Superior temporal gyrus (tissue), 1 donor: ENCODE measurements around the gene AKAP17A.
A peak's percentile ranks its signal among the peaks of the same experiment; 100 is the strongest.
"Not testable (repeated sequence)": the region's sequence is repeated elsewhere in the genome, so short reads cannot be mapped to it uniquely, and the experiment has no call there.

Experiments
- DNase-seq: peaks from one replicate; pipeline ENCODE4 v3.0.0-alpha.2; 2016; ENCODE audit errors: extremely low spot score

Gene AKAP17A, protein sequence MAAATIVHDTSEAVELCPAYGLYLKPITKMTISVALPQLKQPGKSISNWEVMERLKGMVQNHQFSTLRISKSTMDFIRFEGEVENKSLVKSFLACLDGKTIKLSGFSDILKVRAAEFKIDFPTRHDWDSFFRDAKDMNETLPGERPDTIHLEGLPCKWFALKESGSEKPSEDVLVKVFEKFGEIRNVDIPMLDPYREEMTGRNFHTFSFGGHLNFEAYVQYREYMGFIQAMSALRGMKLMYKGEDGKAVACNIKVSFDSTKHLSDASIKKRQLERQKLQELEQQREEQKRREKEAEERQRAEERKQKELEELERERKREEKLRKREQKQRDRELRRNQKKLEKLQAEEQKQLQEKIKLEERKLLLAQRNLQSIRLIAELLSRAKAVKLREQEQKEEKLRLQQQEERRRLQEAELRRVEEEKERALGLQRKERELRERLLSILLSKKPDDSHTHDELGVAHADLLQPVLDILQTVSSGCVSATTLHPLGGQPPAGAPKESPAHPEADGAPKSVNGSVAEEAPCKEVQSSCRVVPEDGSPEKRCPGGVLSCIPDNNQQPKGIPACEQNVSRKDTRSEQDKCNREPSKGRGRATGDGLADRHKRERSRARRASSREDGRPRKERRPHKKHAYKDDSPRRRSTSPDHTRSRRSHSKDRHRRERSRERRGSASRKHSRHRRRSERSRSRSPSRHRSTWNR

DNA sequence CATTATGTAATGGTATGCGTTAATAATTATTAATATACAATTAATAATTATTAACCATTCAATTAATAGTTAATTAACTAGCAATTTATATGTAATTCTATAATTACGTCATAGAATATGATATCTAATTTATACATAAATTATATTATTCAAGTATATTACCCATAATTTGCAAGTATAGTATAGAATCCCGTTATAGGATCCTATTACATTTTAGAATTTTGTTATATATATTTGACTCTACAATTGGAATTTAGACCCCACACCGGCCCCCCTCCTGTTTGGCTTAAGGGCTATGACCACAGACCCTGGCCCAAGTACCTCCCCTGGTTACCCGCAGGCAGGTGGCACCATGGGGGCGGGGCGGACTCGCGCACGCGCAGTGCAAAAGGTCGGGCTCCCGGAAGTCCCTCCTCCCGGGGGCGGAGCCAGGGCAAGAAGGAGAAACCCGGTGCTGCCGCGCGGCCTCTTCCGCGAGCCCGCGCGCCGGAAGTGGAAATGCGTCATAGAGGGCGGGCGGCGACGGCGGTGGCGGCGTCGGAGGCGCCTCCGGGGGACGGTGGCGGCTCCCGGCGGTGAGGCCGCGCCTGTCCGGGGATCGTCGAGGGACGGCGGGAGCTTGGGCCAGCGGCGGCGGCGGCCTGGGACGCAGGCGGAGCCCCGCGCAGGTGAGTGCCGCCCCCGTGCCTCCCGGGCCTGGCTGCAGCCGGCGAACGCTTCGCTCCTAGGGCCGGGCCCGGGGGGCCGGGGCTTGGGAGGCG is at the start of gene AKAP17A:
AKAP17A (plus strand) TSS at position 503 of the 761 bp plus-strand sequence. CDS start 1,859 bp downstream, outside the sequence.
- peak; percentile 96 for DNase-seq

DNA sequence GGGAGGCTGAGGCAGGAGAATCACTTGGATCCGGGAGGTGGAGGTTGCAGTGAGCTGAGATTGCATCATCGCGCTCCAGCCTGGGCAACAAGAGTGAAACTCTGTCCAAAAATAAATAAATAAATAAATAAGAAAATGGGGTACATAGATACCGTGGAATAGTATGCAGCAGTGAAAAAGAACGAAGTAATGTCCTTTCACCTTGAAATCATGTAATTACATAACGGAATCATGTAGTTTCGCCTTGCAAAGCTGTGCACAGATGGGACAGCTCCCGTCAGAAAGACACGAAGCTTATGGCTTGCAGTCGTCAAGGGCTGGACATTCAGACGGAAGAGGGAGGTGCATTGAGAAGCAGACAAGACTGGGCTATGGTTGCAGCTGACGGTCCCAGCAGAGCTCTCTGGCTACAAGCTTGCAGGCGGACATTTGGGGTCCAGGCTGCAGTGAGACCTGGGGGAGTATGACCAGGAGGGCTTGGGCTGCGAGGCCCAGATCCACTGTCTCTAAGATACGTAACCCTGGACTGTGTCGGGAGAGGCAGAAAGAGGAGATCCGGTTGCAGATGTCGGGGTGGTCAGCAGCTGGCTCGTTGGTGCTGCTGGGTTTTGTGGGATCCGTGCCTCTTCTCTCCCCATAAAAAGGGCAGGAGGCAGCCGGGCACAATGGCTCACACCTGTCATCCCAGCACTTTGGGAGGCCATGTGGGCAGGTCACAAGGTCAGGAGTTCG is 48.2 kb upstream of the AKAP17A start:
- DNase-seq: no peak

DNA sequence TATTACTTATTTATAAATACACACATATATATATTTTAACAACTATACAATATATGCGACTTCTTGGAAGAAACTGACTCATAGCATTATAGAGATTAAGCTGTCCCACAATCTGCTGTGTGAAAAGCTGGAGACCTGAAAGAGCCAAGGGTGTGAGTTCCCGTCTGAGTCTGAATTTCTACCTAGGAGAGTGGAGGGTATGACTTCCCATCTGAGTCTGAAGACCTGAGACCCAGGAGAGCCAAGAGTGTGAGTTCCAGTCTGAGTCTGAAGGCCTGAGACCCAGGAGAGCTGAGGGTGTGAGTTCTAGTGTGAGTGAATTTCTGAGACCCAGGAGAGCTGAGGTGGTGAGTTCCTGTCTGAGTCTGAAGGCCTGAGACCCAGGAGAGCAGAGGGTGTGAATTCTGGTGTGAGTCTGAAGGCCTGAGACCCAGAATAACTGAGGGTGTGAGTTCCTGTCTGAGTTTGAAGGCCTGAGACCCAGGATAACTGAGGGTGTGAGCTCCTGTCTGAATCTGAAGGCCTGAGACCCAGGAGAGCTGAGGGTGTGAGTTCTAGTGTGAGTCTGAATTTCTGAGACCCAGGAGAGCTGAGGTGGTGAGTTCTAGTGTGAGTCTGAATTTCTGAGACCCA is 45.5 kb upstream of the AKAP17A start:
- DNase-seq: no peak

DNA sequence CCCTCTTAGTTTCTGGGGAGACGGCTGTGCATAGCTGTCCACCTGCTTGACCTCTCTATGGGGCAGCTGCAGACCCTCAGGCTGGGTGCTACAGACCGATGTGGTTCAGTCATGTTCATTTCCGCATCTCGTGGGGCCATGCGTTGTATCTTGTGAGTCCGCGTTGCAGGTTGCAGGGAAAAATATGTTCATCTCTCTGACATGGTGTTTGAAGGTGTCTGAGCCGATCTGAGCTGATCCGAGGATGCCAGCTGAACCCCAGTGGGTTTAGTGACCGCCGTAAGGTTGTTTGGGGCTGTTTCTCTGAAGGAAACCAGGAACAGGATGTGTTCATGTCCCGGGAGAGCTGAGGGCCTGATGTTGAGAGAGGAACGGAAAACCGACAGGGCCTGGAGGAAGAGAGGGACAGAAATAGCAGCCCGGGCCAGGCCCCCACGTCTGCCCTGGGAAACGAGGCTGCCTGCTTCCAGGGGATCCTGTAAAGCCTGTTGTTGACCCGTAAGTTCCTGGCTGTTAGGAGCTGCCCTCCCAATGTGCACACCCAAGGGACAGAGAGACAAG is 44.6 kb upstream of the AKAP17A start:
- DNase-seq: no peak

DNA sequence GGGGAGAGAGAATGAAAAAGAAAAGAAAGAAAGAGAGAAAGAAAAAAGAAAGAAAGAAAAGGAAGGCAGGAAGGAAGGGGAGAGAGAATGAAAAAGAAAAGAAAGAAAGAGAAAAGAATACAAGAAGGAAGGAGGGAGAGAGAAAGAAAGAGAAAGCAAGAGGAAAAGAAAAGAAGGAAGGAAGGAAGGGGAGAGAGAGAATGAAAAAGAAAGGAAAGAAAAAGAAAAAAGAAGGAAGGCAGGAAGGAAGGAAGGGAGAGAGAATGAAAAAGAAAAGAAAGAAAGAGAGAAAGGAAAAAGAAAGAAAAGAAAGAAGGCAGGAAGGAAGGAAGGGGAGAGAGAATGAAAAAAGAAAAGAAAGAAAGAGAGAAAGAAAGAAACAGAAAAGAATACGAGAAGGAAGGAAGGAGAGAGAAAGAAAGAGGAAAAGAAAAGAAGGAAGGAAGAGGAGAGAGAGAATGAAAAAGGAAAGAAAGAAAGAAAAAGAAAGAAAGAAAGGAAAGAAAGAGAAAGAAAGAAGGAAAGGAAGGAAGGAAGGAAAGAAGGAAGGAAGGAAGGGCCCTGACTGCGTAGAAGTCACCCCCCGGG is 39.4 kb upstream of the AKAP17A start:
- DNase-seq: no peak

DNA sequence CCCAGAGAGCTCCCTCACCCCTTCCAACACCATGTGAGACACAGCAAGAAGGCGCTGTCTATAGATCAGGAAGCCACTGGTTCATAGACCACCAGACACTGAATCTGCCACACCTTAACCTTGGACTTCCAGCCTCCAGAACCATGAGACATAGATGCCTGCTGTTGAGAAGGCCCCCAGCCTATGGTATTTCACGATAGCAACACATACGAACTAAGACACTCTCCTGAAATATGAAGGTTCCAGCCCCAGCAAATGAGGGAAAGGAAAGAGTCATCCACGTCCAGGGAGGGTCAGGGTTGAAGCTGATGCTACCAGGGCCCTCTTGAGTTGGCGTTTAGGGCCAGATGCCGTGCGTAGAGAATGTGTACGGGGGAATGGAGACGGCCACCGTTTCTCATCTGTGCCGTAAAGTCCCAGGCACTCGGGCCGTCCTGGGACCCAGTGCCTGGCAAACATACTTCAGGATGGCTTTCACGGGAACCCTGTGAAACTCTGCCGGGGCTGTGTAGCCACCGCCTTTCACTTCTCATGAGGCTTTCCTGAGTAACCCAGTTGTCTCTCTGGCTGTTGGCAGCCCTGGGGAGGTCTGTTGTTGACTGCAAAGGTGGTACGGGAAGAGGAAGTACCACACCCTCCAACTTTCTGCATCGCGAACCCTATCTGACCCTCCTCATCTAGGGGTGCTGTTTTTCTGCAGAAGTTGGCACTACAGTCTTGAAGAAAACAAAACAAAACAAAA is 36.8 kb upstream of the AKAP17A start:
- no peak for DNase-seq

DNA sequence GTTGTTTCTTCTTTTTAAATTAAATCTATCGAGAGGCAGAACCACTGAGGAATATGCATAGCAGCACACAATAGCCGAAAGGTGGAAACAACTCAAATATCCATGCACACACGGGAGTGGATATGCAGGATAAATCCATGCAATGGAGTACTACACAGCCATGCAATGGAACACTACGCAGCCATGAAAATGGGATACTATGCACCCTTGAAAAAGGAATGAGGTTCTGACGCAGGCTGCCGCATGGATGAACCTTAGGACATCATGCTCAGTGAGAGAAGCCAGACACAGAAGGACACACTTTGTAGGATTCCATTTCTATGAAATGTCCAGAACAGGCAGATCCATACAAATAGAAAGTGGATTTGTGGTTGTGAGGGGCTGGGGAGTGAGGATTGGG is 36.0 kb upstream of the AKAP17A start:
- DNase-seq: no peak

DNA sequence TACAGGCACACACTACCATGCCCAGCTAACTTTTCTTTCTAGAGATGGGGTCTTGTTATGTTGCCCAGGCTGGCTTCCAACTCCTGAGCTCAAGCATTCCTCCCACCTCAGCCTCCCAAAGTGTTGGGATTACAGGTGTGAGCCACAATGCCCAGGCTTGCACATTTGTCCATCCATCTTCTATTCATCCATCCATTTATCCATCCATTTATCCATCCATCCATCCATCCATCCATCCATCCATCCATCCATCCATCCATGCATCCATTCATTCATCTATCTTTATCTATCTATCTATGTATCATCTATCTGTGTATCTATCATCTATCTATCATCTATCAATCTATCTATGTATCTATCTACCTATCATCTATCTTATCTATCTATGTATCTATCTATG is 34.0 kb upstream of the AKAP17A start:
- not testable (repeated sequence) for DNase-seq

DNA sequence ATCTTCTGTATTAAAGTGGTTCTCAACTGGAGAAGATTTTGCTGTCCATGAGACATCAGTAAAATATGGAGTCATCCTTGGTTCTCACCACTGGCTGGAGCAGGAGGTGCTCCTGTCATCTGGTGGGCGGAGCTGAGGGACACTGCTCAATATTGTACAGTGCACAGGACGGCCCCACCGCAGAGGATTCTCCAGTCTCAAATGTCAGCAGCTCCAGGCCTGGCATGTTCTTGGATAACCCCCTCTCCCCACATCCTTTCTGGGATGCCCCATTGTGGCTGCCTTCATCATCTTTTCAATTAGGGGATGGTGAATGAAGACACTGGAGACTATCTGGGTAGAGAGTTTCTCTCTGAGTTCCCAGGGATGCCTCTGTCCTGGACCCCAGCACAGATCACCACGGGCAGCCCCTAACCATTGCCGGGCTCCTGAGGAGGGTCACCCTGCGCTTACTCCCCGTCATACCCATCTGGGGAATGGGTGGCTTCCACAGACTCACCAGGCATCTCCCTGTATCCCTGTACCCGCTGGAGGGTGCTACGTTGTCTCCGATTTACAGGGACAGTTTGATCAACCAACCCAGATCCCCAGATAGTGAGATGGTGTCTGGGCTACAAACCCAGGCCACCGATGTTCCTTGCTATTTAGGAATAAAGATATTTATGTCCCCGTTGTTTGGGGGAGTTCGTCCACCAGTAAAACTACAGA is 32.5 kb upstream of the AKAP17A start:
- DNase-seq: no peak

DNA sequence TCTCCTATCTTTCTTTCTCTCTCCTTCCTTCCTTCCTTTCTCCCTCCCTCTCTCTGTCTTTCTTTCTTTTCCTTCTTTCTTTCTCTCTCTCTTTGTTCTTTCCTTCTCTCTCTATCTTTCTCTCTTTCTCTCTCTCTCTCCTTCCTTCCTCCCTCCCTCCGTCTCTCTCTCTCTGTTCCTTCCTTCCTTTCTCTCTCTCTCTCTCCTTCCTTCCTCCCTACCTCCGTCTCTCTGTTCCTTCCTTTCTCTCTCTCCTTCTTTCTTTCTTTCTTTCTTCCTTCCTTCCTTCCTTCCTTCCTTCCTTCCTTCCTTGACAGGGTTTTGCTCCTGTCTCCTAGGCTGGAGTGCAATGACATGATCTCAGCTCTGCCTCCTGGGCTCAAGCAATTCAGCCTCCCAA is 30.2 kb upstream of the AKAP17A start:
- DNase-seq: no peak

DNA sequence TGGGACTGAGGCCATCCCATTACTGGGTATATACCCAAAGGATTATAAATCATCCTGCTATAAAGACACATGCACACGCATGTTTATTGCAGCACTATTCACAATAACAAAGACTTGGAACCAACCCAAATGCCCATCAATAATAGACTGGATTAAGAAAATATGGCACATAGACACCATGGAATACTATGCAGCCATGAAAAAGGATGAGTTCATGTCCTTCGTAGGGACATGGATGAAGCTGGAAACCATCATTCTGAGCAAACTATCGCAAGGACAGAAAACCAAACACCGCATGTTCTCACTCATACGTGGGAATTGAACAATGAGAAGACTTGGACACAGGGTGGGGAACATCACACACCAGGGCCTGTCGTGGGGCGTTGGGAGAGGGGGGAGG is 27.3 kb upstream of the AKAP17A start:
- DNase-seq: not testable (repeated sequence)

DNA sequence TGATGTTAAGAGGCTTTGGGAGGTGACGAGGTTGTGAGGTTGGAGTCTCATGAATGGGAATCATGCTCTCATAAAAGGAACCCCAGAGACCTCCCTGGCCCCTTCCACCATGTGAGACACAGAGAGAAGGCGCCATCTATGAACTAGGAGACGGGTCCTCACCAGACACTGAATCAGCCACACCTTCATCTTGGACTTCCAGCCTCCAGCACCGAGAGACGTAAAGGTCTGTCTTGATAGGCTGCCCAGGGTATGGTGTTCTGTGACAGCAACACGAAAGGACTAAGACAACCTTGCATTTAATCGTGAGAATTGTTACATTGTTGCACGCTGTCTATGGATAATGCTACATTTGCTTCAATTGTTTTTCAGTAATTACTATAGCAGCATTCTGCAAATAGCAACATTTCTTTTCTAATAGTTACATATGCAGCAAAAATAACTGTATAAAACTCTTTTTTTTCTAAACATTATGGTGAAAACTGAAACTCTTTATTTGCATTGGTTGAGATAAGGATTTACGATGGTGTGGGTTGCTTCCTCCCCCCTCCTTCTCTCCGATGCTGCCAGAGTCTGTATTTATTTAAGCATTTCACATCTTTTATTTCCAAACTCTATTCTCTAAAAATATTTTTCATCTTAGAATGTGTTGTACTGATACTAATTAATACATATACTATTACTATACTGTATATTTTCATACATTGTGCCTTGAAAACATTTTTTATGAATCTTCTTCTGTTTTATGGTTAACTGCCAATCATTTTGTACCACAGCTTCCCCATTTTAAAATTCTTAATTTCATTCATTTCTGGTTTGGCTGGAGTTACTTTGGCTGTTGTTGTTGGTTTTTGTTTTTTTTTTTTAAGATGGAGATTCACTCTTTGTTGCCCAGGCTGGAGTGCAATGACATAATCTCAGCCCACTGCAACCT is 26.4 kb upstream of the AKAP17A start:
- DNase-seq: no peak

DNA sequence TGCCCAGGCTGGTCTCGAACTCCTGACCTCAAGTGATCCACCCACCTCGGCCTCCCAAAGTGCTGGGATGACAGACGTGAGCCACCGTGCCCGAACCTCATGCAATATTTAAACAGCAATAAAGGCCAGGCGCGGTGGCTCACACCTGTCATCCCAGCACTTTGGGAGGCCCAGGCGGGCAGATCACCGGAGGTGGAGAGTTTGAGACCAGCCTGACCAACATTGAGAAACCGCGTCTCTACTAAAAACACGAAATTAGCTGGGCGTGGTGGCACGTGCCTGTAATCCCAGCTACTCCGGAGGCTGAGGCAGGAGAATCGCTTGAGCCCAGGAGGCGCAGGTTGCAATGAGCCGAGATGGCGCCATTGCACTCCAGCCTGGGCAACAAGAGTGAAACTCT is 17.2 kb upstream of the AKAP17A start:
- DNase-seq: not testable (repeated sequence)

DNA sequence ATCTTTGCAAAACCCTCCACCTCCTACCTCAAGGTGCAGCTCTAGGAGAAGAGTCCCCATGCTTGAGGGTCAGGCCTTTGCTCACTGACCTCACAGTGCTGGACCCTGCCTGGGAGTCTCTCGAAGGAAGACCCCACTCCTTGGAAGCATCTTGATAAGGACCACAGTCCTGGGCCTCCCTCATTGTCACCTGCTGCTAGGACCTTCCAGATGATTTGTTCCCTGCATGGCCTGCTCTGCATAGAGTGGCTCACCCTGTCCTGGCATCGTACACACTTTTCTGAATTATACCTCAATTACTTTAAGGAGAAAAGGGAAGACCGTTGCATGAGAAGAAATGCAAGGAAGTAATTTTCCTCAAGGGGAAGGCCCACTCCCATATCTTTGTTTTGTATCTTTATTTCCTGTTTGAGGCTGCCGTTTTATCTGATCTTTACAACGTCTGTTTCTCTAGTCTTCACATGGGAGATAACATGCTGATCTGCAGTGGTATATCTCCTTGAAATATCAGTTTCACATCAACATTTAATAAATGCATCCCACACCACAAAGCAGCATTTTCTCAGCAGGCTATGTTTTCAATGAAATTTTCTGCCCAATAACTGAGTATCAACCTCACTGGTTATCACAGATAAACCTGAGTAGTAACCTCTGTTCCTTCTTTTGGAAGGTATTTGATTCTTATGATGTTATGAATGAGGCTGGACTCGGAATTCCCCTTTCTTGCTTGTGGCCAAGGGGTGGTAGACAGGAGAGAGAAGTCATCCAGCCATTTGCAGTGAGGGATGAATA is 15.0 kb upstream of the AKAP17A start:
- DNase-seq: no peak

DNA sequence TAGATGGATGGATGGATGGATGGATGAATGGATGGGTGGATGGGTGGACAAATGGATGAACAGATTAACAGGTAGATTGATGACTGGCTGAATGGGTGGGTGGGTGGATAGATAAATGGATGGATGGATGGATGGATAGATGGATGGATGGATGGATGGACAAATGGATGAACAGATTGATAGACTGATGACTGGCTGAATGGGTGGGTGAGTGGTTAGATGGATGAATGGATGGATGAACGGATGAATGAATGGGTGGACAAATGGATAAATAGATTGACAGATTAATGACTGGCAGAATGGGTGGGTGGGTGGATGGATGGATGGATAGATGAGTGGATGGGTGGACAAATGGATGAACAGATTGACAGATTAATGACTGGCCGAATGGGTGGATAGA is 13.6 kb upstream of the AKAP17A start:
- DNase-seq: no peak

DNA sequence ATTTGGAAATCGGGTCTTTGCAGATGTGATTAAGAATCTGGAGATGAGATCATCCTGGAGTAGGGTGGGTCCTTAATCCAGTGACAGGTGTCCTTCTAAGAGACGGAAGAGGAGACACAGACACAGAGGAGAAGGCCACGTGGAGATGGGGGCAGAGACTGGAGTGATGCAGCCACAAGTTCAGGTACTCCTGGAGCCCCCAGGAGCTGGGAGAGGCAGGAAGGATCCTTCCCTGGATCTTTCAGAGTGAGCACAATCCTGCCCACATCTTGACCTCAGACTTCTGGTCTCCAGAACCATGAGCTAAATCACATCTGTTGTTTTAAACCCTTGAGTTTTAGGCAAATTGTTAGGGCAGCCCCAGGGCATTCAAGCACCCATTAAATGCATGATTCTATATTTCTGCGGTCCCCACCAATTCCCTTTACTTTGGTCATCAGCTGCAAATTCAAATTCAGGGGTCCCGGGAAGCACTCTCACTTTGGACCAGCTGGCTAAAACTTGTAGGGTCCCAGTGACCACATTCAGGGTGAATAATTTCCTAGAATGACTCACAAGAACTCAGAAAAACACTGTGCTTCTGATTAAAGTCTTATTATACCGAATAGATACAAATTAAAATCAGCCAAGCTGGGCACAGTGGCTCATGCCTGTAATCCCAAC is 12.8 kb upstream of the AKAP17A start:
- no peak for DNase-seq

DNA sequence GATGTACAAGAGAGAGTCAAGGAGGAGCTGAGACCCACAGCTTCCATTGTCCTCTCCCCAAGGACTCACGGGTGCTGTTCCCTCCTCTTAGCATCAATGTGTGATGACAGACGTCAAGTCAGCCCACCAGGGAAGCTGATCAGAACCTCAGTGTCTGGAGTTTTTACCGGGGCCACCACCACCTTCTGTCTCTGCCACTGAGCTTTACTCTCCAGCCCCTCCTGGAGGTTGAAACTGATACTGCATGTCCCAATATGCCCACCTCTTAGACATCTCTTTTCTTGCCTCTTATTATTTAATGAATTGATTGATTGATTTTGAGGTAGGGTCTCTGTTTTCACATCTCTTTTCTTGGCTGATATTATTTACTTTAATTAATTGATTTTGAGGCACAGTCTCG is 10.3 kb upstream of the AKAP17A start:
- DNase-seq: no peak
